ENCODE results near the gene DAPK1.

DNA sequence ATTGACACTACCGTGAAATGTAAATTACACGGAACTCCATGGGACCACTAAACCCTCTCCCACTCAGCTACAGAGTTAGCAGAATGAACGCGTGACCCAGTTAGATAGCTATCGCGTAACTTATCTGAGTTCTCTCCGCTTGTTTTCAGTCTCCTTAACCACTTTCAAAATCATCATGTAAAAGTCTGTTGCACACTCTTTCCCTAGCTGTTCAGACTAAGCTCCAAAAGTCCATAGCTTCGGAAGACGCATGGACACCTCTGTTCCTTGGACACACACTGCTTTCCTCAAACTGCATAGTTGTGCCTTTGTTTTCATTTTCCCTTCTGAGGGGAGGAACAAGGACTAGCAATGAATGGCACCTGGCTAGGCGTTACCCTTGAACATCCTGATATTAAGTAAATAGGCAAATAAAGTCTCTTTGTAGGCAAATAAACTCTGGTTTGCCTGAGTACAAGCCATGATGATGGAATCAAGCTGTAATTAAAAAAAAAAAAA lies 83.3 kb downstream of the DAPK1 start:
- TF ChIP-seq NFIC (IDR thresholded peaks at IDR 0.05; ENCODE audit: borderline replicate concordance) (no peak), CTCF (IDR thresholded peaks at IDR 0.05) (no peak)

Measured in SK-N-SH (cell line).